NCI-H2029 treated with DMSO at 0.1 percent for 48 hours (cell line): Measurements from ENCODE around the gene SCYL1.
"Not testable (repeated sequence)": the region's sequence is repeated elsewhere in the genome, so short reads cannot be mapped to it uniquely, and the experiment has no call there.

Source experiments
- DNase-seq: peaks from one replicate; lab custom pipeline; 2025; lab: John Stamatoyannopoulos, UW

SCYL1 gene

DNA sequence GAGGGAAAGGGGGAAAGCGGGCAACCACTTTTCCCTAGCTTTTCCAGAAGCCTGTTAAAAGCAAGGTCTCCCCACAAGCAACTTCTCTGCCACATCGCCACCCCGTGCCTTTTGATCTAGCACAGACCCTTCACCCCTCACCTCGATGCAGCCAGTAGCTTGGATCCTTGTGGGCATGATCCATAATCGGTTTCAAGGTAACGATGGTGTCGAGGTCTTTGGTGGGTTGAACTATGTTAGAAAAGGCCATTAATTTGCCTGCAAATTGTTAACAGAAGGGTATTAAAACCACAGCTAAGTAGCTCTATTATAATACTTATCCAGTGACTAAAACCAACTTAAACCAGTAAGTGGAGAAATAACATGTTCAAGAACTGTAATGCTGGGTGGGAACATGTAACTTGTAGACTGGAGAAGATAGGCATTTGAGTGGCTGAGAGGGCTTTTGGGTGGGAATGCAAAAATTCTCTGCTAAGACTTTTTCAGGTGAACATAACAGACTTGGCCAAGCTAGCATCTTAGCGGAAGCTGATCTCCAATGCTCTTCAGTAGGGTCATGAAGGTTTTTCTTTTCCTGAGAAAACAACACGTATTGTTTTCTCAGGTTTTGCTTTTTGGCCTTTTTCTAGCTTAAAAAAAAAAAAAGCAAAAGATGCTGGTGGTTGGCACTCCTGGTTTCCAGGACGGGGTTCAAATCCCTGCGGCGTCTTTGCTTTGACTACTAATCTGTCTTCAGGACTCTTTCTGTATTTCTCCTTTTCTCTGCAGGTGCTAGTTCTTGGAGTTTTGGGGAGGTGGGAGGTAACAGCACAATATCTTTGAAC lies 19.2 kb upstream of the SCYL1 start:
- no peak for DNase-seq

GRCh38 chr11:65506290-65506771 lies 18.6 kb upstream of the SCYL1 start:
- DNase-seq: no peak

GRCh38 chr11:65506772-65507505 lies 17.9 kb upstream of the SCYL1 start:
- peak; percentile 94 for DNase-seq

- not testable (repeated sequence) for DNase-seq
These were observed 12.6 kb upstream of the SCYL1 start for GRCh38 chr11:65512311-65512710.

- no peak for DNase-seq
These were observed 8.5 kb upstream of the SCYL1 start for GRCh38 chr11:65516135-65516968.

- not testable (repeated sequence) for DNase-seq
These were observed 5.8 kb upstream of the SCYL1 start for GRCh38 chr11:65518941-65519549.

- not testable (repeated sequence) for DNase-seq
These were observed 2.9 kb upstream of the SCYL1 start for GRCh38 chr11:65521777-65522521.

DNA sequence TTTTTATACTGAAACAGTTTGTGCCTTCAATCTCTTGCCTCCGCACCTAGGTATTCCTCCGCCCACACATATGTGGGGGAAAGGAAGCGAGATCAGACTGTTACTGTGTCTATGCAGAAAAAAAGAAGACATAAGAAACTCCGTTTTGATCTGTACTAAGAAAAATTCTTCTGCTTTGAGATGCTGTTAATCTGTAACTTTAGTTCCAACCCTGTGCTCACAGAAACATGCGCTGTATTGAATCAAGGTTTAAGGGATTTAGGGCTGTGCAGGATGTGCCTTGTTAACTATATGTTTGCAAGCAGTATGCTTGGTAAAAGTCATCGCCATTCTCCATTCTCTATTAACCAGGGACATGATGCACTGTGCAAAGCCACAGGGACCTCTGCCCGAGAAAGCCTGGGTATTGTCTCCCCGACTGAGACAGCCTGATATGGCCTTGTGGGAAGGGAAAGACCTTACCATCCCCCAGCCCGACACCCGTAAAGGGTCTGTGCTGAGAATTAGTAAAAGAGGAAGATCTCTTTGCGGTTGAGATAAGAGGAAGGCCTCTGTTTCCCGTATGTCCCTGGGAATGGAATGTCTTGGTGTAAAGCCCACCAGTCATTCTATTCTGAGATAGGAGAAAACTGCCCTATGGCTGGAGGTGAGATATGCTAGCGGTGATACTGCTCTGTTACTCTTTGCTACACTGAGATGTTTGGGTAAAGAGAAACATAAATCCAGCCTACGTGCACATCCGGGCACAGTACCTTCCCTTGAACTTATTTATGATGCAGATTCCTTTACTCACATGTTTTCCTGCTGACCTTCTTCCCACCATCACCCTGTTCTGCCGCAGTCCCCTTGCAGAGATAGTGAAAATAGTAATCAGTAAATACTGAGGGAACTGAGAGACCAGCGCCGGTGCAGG lies 1.9 kb upstream of the SCYL1 start:
- not testable (repeated sequence) for DNase-seq

- not testable (repeated sequence) for DNase-seq
These were observed 1.3 kb upstream of the SCYL1 start for GRCh38 chr11:65523631-65523968.

GRCh38 chr11:65524014-65524740 lies 706 bp upstream of the SCYL1 start:
- DNase-seq: no peak

DNA sequence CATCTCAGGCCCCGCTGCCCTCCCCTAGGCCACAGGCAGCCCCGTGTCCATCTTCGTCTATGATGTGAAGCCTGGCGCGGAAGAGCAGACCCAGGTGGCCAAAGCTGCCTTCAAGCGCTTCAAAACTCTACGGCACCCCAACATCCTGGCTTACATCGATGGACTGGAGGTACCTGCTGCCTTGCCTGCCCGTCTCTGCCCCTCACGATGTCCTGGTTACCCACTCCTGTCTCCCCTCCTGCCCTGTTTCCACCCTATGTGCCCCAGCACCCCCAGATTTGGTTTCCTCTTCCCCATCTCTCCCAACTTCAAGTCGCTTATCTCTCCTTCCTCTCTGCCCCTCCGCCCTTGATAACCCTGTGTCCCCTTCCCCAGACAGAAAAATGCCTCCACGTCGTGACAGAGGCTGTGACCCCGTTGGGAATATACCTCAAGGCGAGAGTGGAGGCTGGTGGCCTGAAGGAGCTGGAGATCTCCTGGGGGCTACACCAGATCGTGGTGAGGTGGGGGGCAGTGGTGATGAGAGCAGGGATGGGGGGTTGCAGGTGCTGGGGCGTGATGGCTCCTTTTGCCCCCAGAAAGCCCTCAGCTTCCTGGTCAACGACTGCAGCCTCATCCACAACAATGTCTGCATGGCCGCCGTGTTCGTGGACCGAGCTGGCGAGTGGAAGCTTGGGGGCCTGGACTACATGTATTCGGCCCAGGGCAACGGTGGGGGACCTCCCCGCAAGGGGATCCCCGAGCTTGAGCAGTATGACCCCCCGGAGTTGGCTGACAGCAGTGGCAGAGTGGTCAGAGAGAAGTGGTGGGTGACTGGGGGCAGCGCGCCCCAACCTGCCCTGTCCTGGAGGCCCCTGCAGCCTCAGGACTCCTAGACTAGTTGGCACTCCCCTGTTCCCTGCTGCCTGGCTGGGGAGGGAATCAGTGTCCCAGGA lies 930 bp downstream of the SCYL1 start:
- DNase-seq: no peak

GRCh38 chr11:65526744-65527143 lies 1.9 kb downstream of the SCYL1 start:
- DNase-seq: no peak

DNA sequence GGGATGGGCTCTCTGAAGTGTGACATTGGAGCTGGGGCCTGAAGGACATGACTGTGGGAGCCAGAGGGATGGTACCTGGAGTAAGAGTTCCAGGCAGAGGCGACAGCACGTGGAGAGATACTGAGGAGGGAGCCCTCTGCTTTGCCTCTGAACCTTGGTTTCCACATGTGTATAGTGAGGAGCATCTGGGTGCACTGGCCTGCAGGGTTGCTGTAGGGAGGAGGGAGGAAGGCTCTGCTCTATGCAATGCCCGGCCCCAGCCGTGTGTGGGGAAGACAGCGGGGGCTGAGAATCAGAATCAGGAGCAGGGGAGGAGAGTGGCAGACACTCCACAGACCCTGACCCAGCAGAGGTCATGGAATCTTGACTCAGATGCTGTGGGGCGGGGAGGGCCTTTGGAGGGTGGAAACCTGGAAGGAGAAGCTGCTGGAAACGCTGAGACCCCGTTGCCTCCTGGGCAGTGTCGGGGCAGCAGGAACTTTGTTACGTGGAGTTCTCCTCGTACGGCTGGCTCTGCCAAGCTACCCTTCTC lies 4.0 kb downstream of the SCYL1 start:
- no peak for DNase-seq

- no peak for DNase-seq
These were observed 4.7 kb downstream of the SCYL1 start for GRCh38 chr11:65529475-65530156.

GRCh38 chr11:65530157-65530496 lies 5.2 kb downstream of the SCYL1 start:
- DNase-seq: no peak

GRCh38 chr11:65532388-65533064 lies 7.6 kb downstream of the SCYL1 start:
- no peak for DNase-seq

- DNase-seq: no peak
These were observed 10.2 kb downstream of the SCYL1 start for GRCh38 chr11:65535102-65535501.
